H9 (cell line): ENCODE measurements around the gene ARHGAP10. TPM values are rescaled to one million over a fixed set of nuclear protein-coding genes. Genes with fewer than 3 reads are reported as not detected.

Source experiments
- DNase-seq: peaks from one replicate; pipeline ENCODE4 v3.0.0-alpha.2; 2017
- H2AFZ ChIP-seq: one replicate; pipeline ENCODE4 v1.6.1; 2013; ENCODE audit warnings: mild to moderate bottlenecking, low read length, control low read depth, moderate library complexity
- H2AK5ac ChIP-seq: 2 replicates; pipeline ENCODE4 v1.6.1; 2013; ENCODE audit warnings: low read length, control low read depth, mixed read lengths; ENCODE audit not compliant: insufficient read length
- H2BK120ac ChIP-seq: one replicate; pipeline ENCODE4 v1.6.1; 2013; ENCODE audit warnings: low read depth, mild to moderate bottlenecking, low read length, control low read depth, inconsistent platforms; ENCODE audit not compliant: poor library complexity, severe bottlenecking
- H2BK12ac ChIP-seq: 2 replicates; pipeline ENCODE4 v1.6.1; 2013; ENCODE audit warnings: low read length, control low read depth, mixed read lengths, low read depth; ENCODE audit not compliant: insufficient read length
- H2BK15ac ChIP-seq: 2 replicates; pipeline ENCODE4 v1.6.1; 2013; ENCODE audit warnings: low read depth, low read length, control low read depth
- H2BK20ac ChIP-seq: one replicate; pipeline ENCODE4 v1.6.1; 2013; ENCODE audit warnings: low read depth, mild to moderate bottlenecking, low read length, control low read depth, inconsistent platforms; ENCODE audit not compliant: poor library complexity, severe bottlenecking
- H2BK5ac ChIP-seq: 2 replicates; pipeline ENCODE4 v1.6.1; 2013; ENCODE audit warnings: low read length, control low read depth, mixed read lengths; ENCODE audit not compliant: insufficient read length
- H3K14ac ChIP-seq: 2 replicates; pipeline ENCODE4 v1.6.1; 2013; ENCODE audit warnings: low read length, control low read depth; ENCODE audit not compliant: insufficient read depth
- H3K18ac ChIP-seq: 2 replicates; pipeline ENCODE4 v1.6.1; 2013; ENCODE audit warnings: low read depth, mild to moderate bottlenecking, mixed read lengths, low read length, control low read depth; ENCODE audit not compliant: insufficient read length
- H3K23ac ChIP-seq: 2 replicates; pipeline ENCODE4 v1.6.1; 2013; ENCODE audit warnings: low read length, control low read depth, mixed read lengths, low read depth; ENCODE audit not compliant: insufficient read length
- H3K23me2 ChIP-seq: 2 replicates; pipeline ENCODE4 v1.6.1; 2013; ENCODE audit warnings: low read depth, mild to moderate bottlenecking, mixed read lengths, low read length, control low read depth; ENCODE audit not compliant: insufficient read length, poor library complexity, severe bottlenecking
- H3K27ac ChIP-seq: 2 replicates; pipeline ENCODE4 v1.5.1; 2013; ENCODE audit warnings: low read length, control low read depth, mixed read lengths, low read depth; ENCODE audit not compliant: insufficient read length
- H3K27me3 ChIP-seq: 2 replicates; pipeline ENCODE4 v1.6.1; 2013; ENCODE audit warnings: low read length, control low read depth, inconsistent platforms; ENCODE audit not compliant: insufficient read depth
- H3K4ac ChIP-seq: 2 replicates; pipeline ENCODE4 v1.6.1; 2013; ENCODE audit warnings: low read depth, mild to moderate bottlenecking, control low read depth, inconsistent platforms, low read length, moderate library complexity
- H3K4me1 ChIP-seq: 2 replicates; pipeline ENCODE4 v1.6.1; 2013; ENCODE audit warnings: low read length, control low read depth, inconsistent platforms; ENCODE audit not compliant: insufficient read depth
- H3K4me2 ChIP-seq: 2 replicates; pipeline ENCODE4 v1.6.1; 2013; ENCODE audit warnings: low read length, control low read depth, mixed read lengths; ENCODE audit not compliant: insufficient read length, insufficient read depth
- H3K56ac ChIP-seq: 2 replicates; pipeline ENCODE4 v1.6.1; 2013; ENCODE audit warnings: low read depth, mild to moderate bottlenecking, mixed read lengths, low read length, control low read depth; ENCODE audit not compliant: insufficient read length
- H3K79me1 ChIP-seq: 2 replicates; pipeline ENCODE4 v1.6.1; 2013; ENCODE audit warnings: low read depth, mild to moderate bottlenecking, moderate library complexity, low read length, control low read depth, inconsistent platforms; ENCODE audit not compliant: insufficient read depth, poor library complexity, severe bottlenecking
- H3K79me2 ChIP-seq: 2 replicates; pipeline ENCODE4 v1.6.1; 2013; ENCODE audit warnings: low read length, control low read depth, inconsistent platforms; ENCODE audit not compliant: insufficient read depth
- H3K9ac ChIP-seq: 2 replicates; pipeline ENCODE4 v1.6.1; 2013; ENCODE audit warnings: low read length, control low read depth, mixed read lengths; ENCODE audit not compliant: insufficient read length; ENCODE audit errors: extremely low read depth
- H3K9me3 ChIP-seq: one replicate; pipeline ENCODE4 v1.6.1; 2013; ENCODE audit warnings: low read depth, low read length, inconsistent platforms; ENCODE audit not compliant: control insufficient read depth
- H3T11ph ChIP-seq: one replicate; pipeline ENCODE4 v1.6.1; 2013; ENCODE audit warnings: mild to moderate bottlenecking, low read length, control low read depth, inconsistent platforms
- H4K20me1 ChIP-seq: one replicate; pipeline ENCODE4 v1.6.1; 2013; ENCODE audit not compliant: control insufficient read depth, insufficient read length, insufficient read depth
- H4K5ac ChIP-seq: 2 replicates; pipeline ENCODE4 v1.6.1; 2013; ENCODE audit warnings: low read depth, mild to moderate bottlenecking, mixed read lengths, low read length, control low read depth; ENCODE audit not compliant: insufficient read length
- H4K8ac ChIP-seq: replicated peaks from 2 replicates; pipeline ENCODE4 v1.6.1; 2013; ENCODE audit warnings: low read length, control low read depth, mixed read lengths, low read depth; ENCODE audit not compliant: insufficient read length
- H4K91ac ChIP-seq: 2 replicates; pipeline ENCODE4 v1.6.1; 2013; ENCODE audit warnings: low read depth, mild to moderate bottlenecking, moderate library complexity, mixed read lengths, low read length, control low read depth; ENCODE audit not compliant: insufficient read length
- H3K27ac Mint-ChIP-seq, 3 experiments: 2 replicates in 2 of 3; 3 replicates in 1 of 3; pipeline ENCODE4 v1.8.0; 2020 to 2021; ENCODE audit warnings: mixed read lengths in 3 of 3, mild to moderate bottlenecking in 1 of 3, moderate library complexity in 1 of 3
- H3K27me3 Mint-ChIP-seq: 2 replicates; pipeline ENCODE4 v1.8.0; 2021; ENCODE audit warnings: low read depth, mild to moderate bottlenecking, moderate library complexity, mixed read lengths
- H3K36me3 Mint-ChIP-seq, 3 experiments: 2 replicates in 2 of 3; 3 replicates in 1 of 3; pipeline ENCODE4 v1.8.0; 2020 to 2021; ENCODE audit warnings: low read depth in 3 of 3, mixed read lengths in 3 of 3; ENCODE audit not compliant: insufficient read depth in 1 of 3
- H3K4me1 Mint-ChIP-seq, 2 experiments: 2 replicates each; pipeline ENCODE4 v1.8.0; 2020; ENCODE audit warnings: mixed read lengths in 2 of 2
- H3K4me3 Mint-ChIP-seq, 2 experiments: 2 replicates in 1 of 2; 3 replicates in 1 of 2; pipeline ENCODE4 v1.8.0; 2020 to 2021; ENCODE audit warnings: mild to moderate bottlenecking in 2 of 2, mixed read lengths in 2 of 2, moderate library complexity in 1 of 2
- H3K9me3 Mint-ChIP-seq, 2 experiments: 2 replicates in 1 of 2; 3 replicates in 1 of 2; pipeline ENCODE4 v1.8.0; 2020; ENCODE audit warnings: mild to moderate bottlenecking in 2 of 2, mixed read lengths in 2 of 2, moderate library complexity in 1 of 2
- WGBS: extraction: QIAGEN DNeasy Blood & Tissue Kit; methylation state at CpG from one replicate; pipeline ENCODE4 v1.1.7; 2013; ENCODE audit warnings: missing lambda C conversion rate, low lambda C conversion rate, mixed read lengths; ENCODE audit not compliant: insufficient read length; ENCODE audit errors: extremely low coverage; 5-methylcytosine and 5-hydroxymethylcytosine counted together
- total RNA-seq: library from RNA; stranded (reverse); gene quantifications from 2 replicates; pipeline ENCODE4 v1.2.1, GENCODE V29; 2021
- TF ChIP-seq, protein P1 (sequence below): fragments of 200-600 bp; sonication (generic); conservative IDR thresholded peaks from 3 replicates; pipeline ENCODE4 v1.8.0; 2021; ENCODE audit warnings: antibody characterized with exemption, mild to moderate bottlenecking

Gene ARHGAP10
- total RNA-seq, 1 experiment from 2014 or later, result 7.8 TPM

DNA sequence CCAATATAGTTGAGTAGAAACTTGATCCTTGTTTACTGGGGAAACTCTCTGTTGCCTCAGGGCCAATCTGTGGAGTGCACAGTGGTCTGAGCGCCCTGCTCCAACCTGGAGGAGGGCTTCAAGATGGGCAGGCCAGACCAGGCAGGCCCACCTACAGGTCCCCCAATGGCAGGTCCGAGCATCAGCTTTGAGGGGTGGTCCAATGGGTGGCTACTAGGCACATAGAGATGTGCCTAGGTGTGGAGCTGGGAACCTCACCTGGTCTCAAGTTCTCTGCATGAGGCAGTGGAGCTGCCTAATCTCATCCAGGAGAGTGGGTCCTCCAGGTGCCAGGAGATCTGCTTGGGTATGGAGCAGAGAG is 252.9 kb downstream of the ARHGAP10 start:
- Histone ChIP-seq H3K14ac (no peak overlapping the region), H3K4me2 (no peak overlapping the region), H4K8ac (no peak overlapping the region), H3K23me2 (no peaks in the 10 kb centered on the region), H3K56ac (no peak overlapping the region), H3K9ac (no peak overlapping the region), H2BK12ac (no peak overlapping the region), H3K27ac (no peak overlapping the region), H3K4me1 (peaks cover 8% of the 10 kb centered on the region; the same call in 1 of the 2 replicates), H3K79me2 (no peaks in the 10 kb centered on the region), H3K27me3 (no peaks in the 10 kb centered on the region), H3K4ac (no peak overlapping the region), H2BK15ac (no peak overlapping the region), H2BK20ac (no peak overlapping the region), H2BK120ac (no peak overlapping the region), H2AFZ (no peak overlapping the region), H2BK5ac (no peak overlapping the region), H3T11ph (no peak overlapping the region), H4K20me1 (peaks cover 3% of the 10 kb centered on the region), H3K9me3 (no peaks in the 10 kb centered on the region), H3K23ac (no peak overlapping the region), H4K91ac (no peak overlapping the region), H3K18ac (no peak overlapping the region), H2AK5ac (no peak overlapping the region), H4K5ac (no peak overlapping the region), H3K79me1 (no peaks in the 10 kb centered on the region)
- no peaks in the 10 kb centered on the region; a peak in 1 of 5 replicates for H3K9me3 Mint-ChIP-seq
- no peak overlapping the region for H3K27ac Mint-ChIP-seq
- whole genome bisulfite sequencing, result no CpG with 5 or more reads among the region's 2 CpGs
- TF ChIP-seq, protein P1, sequence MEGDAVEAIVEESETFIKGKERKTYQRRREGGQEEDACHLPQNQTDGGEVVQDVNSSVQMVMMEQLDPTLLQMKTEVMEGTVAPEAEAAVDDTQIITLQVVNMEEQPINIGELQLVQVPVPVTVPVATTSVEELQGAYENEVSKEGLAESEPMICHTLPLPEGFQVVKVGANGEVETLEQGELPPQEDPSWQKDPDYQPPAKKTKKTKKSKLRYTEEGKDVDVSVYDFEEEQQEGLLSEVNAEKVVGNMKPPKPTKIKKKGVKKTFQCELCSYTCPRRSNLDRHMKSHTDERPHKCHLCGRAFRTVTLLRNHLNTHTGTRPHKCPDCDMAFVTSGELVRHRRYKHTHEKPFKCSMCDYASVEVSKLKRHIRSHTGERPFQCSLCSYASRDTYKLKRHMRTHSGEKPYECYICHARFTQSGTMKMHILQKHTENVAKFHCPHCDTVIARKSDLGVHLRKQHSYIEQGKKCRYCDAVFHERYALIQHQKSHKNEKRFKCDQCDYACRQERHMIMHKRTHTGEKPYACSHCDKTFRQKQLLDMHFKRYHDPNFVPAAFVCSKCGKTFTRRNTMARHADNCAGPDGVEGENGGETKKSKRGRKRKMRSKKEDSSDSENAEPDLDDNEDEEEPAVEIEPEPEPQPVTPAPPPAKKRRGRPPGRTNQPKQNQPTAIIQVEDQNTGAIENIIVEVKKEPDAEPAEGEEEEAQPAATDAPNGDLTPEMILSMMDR, result no peak
- H3K4me3 Mint-ChIP-seq, result no peak overlapping the region
- DNase-seq, result no peak
- no peaks in the 10 kb centered on the region; a peak in 1 of 7 replicates for H3K36me3 Mint-ChIP-seq
- H3K27me3 Mint-ChIP-seq, result no peaks in the 10 kb centered on the region
- peaks cover 40 to 41% of the 10 kb centered on the region in 2 experiments for H3K4me1 Mint-ChIP-seq
